Measurements from ENCODE around the gene ARHGAP19.

Gene ARHGAP19

GRCh38 chr10:97188261-97188711 is 104.2 kb downstream of the ARHGAP19 start:
- ATAC-seq: no peak
- TF ChIP-seq PATZ1 (CRISPR knock-in tag; IDR thresholded peaks at IDR 0.05; ENCODE audit: borderline replicate concordance): no peak
- TF ChIP-seq ESRRG (CRISPR knock-in tag; IDR thresholded peaks at IDR 0.05): no peak
- TF ChIP-seq ZNF565 (CRISPR knock-in tag; conservative IDR thresholded peaks at IDR 0.05; ENCODE audit: low read depth): no peak
- TF ChIP-seq ZNF8 (CRISPR knock-in tag; IDR thresholded peaks at IDR 0.05): no peak
- TF ChIP-seq BACH2 (CRISPR knock-in tag; IDR thresholded peaks at IDR 0.05; ENCODE audit: borderline replicate concordance): no peak
- no peak for TF ChIP-seq PPARA (CRISPR knock-in tag; IDR thresholded peaks at IDR 0.05; ENCODE audit: borderline replicate concordance)
- no peak for TF ChIP-seq OSR1 (CRISPR knock-in tag; IDR thresholded peaks at IDR 0.05)
- TF ChIP-seq ZFP3 (CRISPR knock-in tag; IDR thresholded peaks at IDR 0.05): no peak
- no peak for TF ChIP-seq SNAI2 (CRISPR knock-in tag; IDR thresholded peaks at IDR 0.05)
- TF ChIP-seq TOX (CRISPR knock-in tag; IDR thresholded peaks at IDR 0.05; ENCODE audit: borderline replicate concordance): no peak
- no peak for TF ChIP-seq GLIS3 (CRISPR knock-in tag; IDR thresholded peaks at IDR 0.05)
- no peak for TF ChIP-seq ZFP30 (CRISPR knock-in tag; IDR thresholded peaks at IDR 0.05)
- TF ChIP-seq TSHZ2 (CRISPR knock-in tag; IDR thresholded peaks at IDR 0.05): no peak
- TF ChIP-seq ISL1 (CRISPR knock-in tag; IDR thresholded peaks at IDR 0.05): no peak
- no peak for TF ChIP-seq ZC3H10 (CRISPR knock-in tag; IDR thresholded peaks at IDR 0.05)
- no peak for TF ChIP-seq ARNTL (CRISPR knock-in tag; IDR thresholded peaks at IDR 0.05; ENCODE audit: borderline replicate concordance, low read depth)
- no peak for TF ChIP-seq TCF4 (CRISPR knock-in tag; IDR thresholded peaks at IDR 0.05; ENCODE audit: borderline replicate concordance)

GRCh38 chr10:97186911-97187310 is 105.5 kb downstream of the ARHGAP19 start:
- TF ChIP-seq ESRRG (CRISPR knock-in tag; IDR thresholded peaks at IDR 0.05) (no peak), BACH2 (CRISPR knock-in tag; IDR thresholded peaks at IDR 0.05; ENCODE audit: borderline replicate concordance) (no peak), ZNF70 (CRISPR knock-in tag; IDR thresholded peaks at IDR 0.05) (no peak), ZFP30 (CRISPR knock-in tag; IDR thresholded peaks at IDR 0.05) (no peak), ZC3H10 (CRISPR knock-in tag; IDR thresholded peaks at IDR 0.05) (no peak), ARNTL (CRISPR knock-in tag; IDR thresholded peaks at IDR 0.05; ENCODE audit: borderline replicate concordance, low read depth) (no peak), ZFP3 (CRISPR knock-in tag; IDR thresholded peaks at IDR 0.05) (no peak), RARB (CRISPR knock-in tag; IDR thresholded peaks at IDR 0.05) (no peak), POU6F1 (CRISPR knock-in tag; IDR thresholded peaks at IDR 0.05; ENCODE audit: borderline replicate concordance, low read depth) (no peak), PATZ1 (CRISPR knock-in tag; IDR thresholded peaks at IDR 0.05; ENCODE audit: borderline replicate concordance) (no peak), ZNF8 (CRISPR knock-in tag; IDR thresholded peaks at IDR 0.05) (no peak)
- no peak for ATAC-seq

GRCh38 chr10:97185326-97186058 is 106.9 kb downstream of the ARHGAP19 start, which contains the start of gene SLIT1:
Gene SLIT1, minus strand, starts transcription at chr10:97185959. Its CDS starts 285 bp downstream, at chr10:97185674.
- ATAC-seq: peak; percentile 15; the same call in 2 of the 3 replicates
- TF ChIP-seq CSRNP3 (CRISPR knock-in tag; IDR thresholded peaks at IDR 0.05): no peak
- no peak for TF ChIP-seq CREB5 (CRISPR knock-in tag; IDR thresholded peaks at IDR 0.05; ENCODE audit: low read depth)
- no peak for TF ChIP-seq ZNF565 (CRISPR knock-in tag; conservative IDR thresholded peaks at IDR 0.05; ENCODE audit: low read depth)
- TF ChIP-seq ZNF8 (CRISPR knock-in tag; IDR thresholded peaks at IDR 0.05): no peak
- no peak for TF ChIP-seq TOX (CRISPR knock-in tag; IDR thresholded peaks at IDR 0.05; ENCODE audit: borderline replicate concordance)
- no peak for TF ChIP-seq SNAI2 (CRISPR knock-in tag; IDR thresholded peaks at IDR 0.05)
- TF ChIP-seq CSDC2 (CRISPR knock-in tag; IDR thresholded peaks at IDR 0.05): no peak
- TF ChIP-seq GLIS3 (CRISPR knock-in tag; IDR thresholded peaks at IDR 0.05): no peak
- TF ChIP-seq POU6F1 (CRISPR knock-in tag; IDR thresholded peaks at IDR 0.05; ENCODE audit: borderline replicate concordance, low read depth): no peak
- TF ChIP-seq ARNTL (CRISPR knock-in tag; IDR thresholded peaks at IDR 0.05; ENCODE audit: borderline replicate concordance, low read depth): no peak
- no peak for TF ChIP-seq BACH2 (CRISPR knock-in tag; IDR thresholded peaks at IDR 0.05; ENCODE audit: borderline replicate concordance)
- TF ChIP-seq ISL1 (CRISPR knock-in tag; IDR thresholded peaks at IDR 0.05): no peak
- TF ChIP-seq ZNF70 (CRISPR knock-in tag; IDR thresholded peaks at IDR 0.05): no peak
- no peak for TF ChIP-seq RARB (CRISPR knock-in tag; IDR thresholded peaks at IDR 0.05)
